Fibroblast of skin of left biceps (primary cell): ENCODE results near the gene MAGI1.

Source experiments
- DNase-seq, 2 experiments: peaks; one replicate each; pipeline ENCODE4 v3.0.0-alpha.2; 2013; ENCODE audit warnings: low read depth in 2 of 2

The MAGI1 gene

GRCh38 chr3:66014056-66014455, 24.7 kb downstream of the MAGI1 start:
- no peak for DNase-seq

GRCh38 chr3:66012711-66013110, 26.0 kb downstream of the MAGI1 start:
- DNase-seq = no peak

GRCh38 chr3:66010739-66011655, 27.7 kb downstream of the MAGI1 start:
- DNase-seq = no peak

DNA sequence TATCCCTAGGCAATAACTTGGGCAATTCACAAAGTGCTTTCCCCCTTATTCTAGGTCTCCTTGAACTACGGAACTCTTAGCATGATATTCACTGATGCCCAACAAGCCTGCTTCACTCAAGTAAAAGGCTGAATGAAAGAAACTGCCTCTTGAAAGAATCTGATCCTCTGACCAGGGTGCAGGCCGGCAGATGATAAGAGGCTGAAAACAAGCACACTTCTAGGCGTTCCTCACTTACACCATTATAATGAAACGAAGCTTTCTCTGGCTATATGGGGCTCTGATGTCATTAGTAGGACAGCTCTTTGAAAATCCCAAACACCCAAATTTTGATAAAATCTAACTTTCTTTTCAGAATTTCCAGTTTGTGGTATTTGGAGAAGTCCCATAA, 28.4 kb downstream of the MAGI1 start:
- no peak for DNase-seq

DNA sequence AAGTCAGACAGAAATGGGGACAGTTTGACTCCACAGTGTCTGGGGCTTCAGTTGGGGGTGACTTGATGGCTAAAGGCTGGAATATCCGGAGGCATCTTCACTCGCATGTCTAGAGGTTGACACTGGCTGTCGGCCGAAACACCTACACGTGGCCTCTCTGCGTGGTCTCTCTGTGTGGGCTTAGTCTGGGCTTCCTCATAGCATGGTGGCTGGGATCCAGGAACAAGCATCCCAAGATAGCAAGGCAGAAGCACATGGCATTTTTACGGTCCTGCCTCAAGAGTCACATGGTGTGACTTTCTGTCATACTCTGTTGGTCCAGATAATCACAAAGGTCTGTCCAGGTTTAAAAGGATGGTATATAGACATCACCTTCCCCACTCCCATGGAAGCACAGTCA, 34.5 kb downstream of the MAGI1 start:
- DNase-seq = no peak

GRCh38 chr3:66001626-66002025, 37.1 kb downstream of the MAGI1 start:
- no peak for DNase-seq

DNA sequence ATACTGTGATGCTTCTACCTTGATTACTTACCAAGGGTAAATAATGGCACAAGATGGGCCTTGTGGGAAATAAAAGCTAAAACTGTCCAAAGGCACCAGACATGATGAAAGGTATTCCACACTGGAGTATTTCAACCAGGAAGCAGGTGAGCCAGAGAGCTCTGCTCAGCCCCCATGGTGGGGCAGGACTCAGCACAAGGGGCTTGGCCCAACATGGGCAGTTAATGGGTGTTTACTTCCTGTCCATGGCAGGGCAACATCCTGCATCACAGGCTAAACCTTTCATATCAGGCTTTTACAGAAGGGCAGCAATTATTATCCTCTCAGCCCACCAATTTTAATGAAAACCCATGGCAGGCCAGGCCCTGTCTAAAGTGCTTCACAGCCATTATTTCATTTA, 38.2 kb downstream of the MAGI1 start:
- DNase-seq = no peak

DNA sequence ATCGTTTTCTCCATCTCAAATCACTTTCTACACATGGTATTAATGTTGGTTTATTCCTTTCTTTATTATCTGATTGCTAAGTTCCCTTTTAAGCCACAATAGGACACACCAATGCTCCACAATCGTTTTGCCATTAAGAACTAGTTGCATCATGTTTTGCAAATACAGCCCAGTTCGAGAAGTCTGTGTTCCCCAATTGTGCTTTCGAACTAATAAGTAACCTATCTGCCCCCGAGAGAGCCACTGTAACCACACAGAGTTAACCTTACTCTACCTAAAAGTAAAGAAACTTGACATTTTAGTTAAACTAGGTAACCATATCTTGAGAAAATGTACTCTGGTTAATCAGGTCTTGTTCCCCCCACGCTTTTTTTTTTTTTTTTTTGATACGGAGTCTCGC, 39.1 kb downstream of the MAGI1 start:
- no peak for DNase-seq

- no peak for DNase-seq
Observed at GRCh38 chr3:65996589-65996988, 42.1 kb downstream of the MAGI1 start.

DNA sequence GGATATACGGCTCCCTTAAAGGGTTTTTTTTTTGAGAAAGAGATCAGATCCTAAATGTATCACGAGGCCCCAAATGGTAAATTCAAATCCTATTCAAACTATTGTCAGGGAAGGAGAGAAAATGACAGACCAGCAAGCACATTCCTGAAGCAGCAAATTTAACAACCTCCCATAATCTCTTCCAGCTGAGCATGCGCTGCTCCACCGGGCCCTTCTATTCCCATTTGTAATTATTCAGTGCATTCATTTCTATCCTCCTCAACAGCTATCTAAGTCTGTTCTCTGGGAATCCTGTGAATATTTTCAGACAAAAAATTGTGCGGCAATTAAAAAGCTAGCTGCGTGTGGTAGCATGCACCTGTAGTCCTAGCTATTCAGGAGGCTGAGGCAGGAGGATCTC, 43.2 kb downstream of the MAGI1 start:
- DNase-seq = no peak

GRCh38 chr3:65995030-65995429, 43.7 kb downstream of the MAGI1 start:
- no peak for DNase-seq

GRCh38 chr3:65993134-65993900, 45.4 kb downstream of the MAGI1 start:
- no peak for DNase-seq

DNA sequence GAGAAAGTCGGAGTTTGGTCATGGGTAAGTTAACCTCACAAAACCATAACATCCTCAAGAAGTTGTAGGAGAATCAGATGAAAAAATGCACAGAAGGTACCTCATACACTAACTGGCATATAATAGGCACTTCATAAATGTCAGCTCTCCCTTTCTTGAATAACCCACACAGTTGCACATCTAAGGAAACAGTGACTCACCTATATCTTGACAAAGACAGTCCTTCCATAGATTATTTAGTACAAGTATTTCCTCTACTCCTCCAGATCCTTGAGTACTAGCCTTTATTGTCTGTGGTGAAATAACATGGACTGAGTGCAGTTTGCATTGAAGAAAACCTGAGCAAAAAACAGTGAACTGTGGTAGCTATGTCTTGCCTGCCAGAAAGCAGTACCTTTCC, 46.6 kb downstream of the MAGI1 start:
- no peak for DNase-seq

DNA sequence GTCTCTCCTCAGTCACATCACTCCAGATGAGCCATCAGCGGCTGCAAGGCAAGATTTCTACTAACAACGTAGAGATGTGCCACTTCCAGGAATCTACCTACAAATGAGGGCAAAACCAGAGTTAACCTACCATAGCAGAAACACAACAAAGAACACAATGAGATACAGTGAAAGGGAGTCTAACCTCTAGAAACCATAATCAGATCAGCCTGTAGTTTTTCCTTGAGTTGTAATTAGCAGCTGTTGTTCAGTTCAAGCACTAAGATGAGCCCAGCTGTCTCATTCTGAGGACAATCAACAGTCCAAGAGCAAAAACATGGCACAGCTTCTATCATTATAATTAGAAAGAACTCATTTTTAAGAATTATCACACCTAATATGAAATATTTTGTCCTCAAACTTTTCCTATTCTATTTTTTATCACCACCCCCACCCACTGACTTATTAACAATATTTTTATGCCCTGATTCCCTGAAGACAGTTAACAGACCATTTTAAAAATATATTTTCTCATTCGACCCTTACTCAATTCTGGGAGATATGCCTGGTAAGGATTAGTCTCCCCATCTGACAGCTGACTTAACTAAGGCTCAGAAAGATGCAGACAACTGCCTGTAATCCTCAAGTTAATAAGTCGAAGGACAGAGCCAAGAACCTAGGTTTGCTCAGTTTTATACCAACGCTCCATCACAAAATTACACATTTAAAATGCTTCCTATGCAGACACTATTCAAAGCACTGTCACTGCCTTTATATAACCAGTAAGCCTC, 50.1 kb downstream of the MAGI1 start:
- no peak for DNase-seq

GRCh38 chr3:65986285-65986684, 52.4 kb downstream of the MAGI1 start:
- DNase-seq = no peak

GRCh38 chr3:65984975-65985374, 53.7 kb downstream of the MAGI1 start:
- DNase-seq = no peak

GRCh38 chr3:65983100-65983499, 55.6 kb downstream of the MAGI1 start:
- DNase-seq = no peak

DNA sequence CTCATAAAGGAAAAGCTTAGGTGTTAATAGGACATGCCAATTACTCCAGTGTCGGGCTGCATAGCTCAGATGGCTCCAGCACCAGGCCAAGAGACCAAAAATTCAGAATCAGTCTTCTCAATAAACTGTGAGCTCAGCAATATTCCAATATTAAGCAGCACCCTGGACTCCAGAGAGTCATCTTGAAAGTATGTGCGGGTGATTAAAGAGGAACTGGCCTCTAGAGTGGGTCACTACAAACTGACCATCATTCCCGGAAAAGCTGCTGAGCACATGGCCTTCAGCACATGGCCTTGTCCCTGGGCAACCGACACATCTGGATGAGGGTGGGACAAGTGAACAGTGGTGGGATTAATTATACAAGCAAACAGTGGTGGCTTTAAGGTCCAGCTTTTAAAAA, 59.0 kb downstream of the MAGI1 start:
- no peak for DNase-seq

- DNase-seq = peak; percentile 85 to 88
Observed at GRCh38 chr3:65979162-65979561, 59.6 kb downstream of the MAGI1 start.

GRCh38 chr3:65978116-65978515, 60.6 kb downstream of the MAGI1 start:
- DNase-seq = no peak

DNA sequence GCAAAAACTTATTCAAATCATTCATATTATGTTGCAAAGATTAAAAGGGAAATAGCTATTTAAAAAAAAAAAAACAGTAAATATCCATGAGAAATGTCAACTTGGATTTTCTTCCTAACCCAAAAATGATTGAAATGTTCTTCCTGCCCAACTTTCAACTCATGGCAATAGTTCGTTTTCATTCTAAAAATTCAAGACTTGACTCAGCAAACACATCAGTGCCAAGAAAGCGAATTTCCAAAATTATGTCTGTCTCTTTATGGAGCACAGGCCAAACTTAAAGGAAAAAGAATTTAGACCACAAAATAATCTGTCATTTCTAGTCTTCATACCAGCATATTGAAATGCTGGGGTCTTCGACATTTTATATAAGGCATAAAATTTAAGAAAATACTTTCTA, 63.7 kb downstream of the MAGI1 start:
- peak in 1 of 2 experiments; percentile 52 for DNase-seq

DNA sequence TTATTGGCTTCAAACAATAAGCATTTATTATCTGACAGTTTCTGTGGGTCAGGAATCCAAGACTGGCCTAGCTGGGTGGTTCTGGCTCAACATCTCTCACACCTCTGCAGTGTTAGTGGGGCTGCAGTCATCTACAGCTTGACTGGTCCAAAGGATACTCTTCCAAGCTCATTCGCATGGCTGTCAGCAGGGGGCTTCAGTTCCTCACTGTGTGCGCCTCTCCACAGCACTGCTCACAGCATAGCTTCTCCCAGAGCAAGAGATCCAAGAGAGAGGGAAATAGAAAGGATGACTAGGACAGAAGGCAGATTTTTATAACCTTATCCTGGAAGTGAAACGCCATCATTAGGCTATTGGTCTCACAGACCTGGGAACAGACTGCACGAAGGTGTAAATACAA, 64.2 kb downstream of the MAGI1 start:
- no peak for DNase-seq
